Neural cell (in vitro differentiated cells): Measurements from ENCODE around the gene DDX56. TPM values are rescaled to one million over a fixed set of nuclear protein-coding genes. Genes with fewer than 3 reads are reported as not detected.

Experiments used
- H2AFZ ChIP-seq: fragments of 200-600, 300-800 bp; sonication (generic), shearing (Covaris generic); 2 replicates; pipeline ENCODE4 v1.6.0; 2014; ENCODE audit warnings: low read depth, mild to moderate bottlenecking, antibody characterized with exemption, low read length, moderate library complexity
- H3F3A ChIP-seq: fragments of 200-600 bp; shearing (Covaris generic); 2 replicates; pipeline ENCODE4 v1.6.1; 2016; ENCODE audit warnings: mild to moderate bottlenecking, moderate library complexity, mixed read lengths, antibody characterized with exemption, low read length; ENCODE audit not compliant: insufficient read depth, poor library complexity, severe bottlenecking
- H3K27ac ChIP-seq: fragments of 200-600, 300-800 bp; sonication (generic), shearing (Covaris generic); 2 replicates; pipeline ENCODE4 v1.5.1; 2014; ENCODE audit warnings: mild to moderate bottlenecking, low read length, moderate library complexity
- H3K27me3 ChIP-seq: fragments of 300-800, 200-600 bp; sonication (generic), shearing (Covaris generic); 2 replicates; pipeline ENCODE4 v1.6.0; 2014; ENCODE audit warnings: mild to moderate bottlenecking, low read depth, low read length, moderate library complexity; ENCODE audit not compliant: insufficient read depth
- H3K36me3 ChIP-seq: fragments of 300-800, 200-600 bp; sonication (generic), shearing (Covaris generic); 2 replicates; pipeline ENCODE4 v1.5.1; 2014; ENCODE audit warnings: mild to moderate bottlenecking, antibody characterized with exemption, low read length, moderate library complexity; ENCODE audit not compliant: insufficient read depth
- H3K4me2 ChIP-seq: fragments of 300-800, 200-600 bp; sonication (generic), shearing (Covaris generic); 2 replicates; pipeline ENCODE4 v1.6.0; 2014; ENCODE audit warnings: mild to moderate bottlenecking, low read length
- H3K4me3 ChIP-seq: fragments of 300-800, 200-600 bp; sonication (generic), shearing (Covaris generic); 2 replicates; pipeline ENCODE4 v1.5.1; 2014; ENCODE audit warnings: mild to moderate bottlenecking, low read length, moderate library complexity
- H3K79me2 ChIP-seq: fragments of 200-600 bp; shearing (Covaris generic); replicated peaks from 2 replicates; pipeline ENCODE4 v1.6.0; 2014; ENCODE audit warnings: mild to moderate bottlenecking, low read length, moderate library complexity; ENCODE audit not compliant: insufficient read depth
- H3K9ac ChIP-seq: fragments of 300-800, 200-600 bp; sonication (generic), shearing (Covaris generic); 2 replicates; pipeline ENCODE4 v1.6.1; 2016; ENCODE audit warnings: mild to moderate bottlenecking, low read length, mixed read lengths
- H3K9me2 ChIP-seq: fragments of 200-600 bp; shearing (Covaris generic); 2 replicates; pipeline ENCODE4 v1.6.1; 2016; ENCODE audit warnings: mild to moderate bottlenecking, low read length, mixed read lengths; ENCODE audit not compliant: insufficient read depth
- H3K9me3 ChIP-seq: fragments of 200-600, 300-800 bp; sonication (generic), shearing (Covaris generic); 2 replicates; pipeline ENCODE4 v1.6.1; 2016; ENCODE audit warnings: mild to moderate bottlenecking, mixed run types, low read length, moderate library complexity, mixed read lengths
- H4K20me1 ChIP-seq: fragments of 200-600 bp; shearing (Covaris generic); 2 replicates; pipeline ENCODE4 v1.6.1; 2016; ENCODE audit warnings: mild to moderate bottlenecking, mixed run types; ENCODE audit not compliant: insufficient read depth
- CTCF ChIP-seq: fragments of 450-650 bp; IDR thresholded peaks from 2 replicates; pipeline ENCODE4 v1.5.1; 2014; ENCODE audit warnings: antibody characterized with exemption, mild to moderate bottlenecking, moderate library complexity; ENCODE audit not compliant: poor library complexity, severe bottlenecking
- EP300 ChIP-seq: fragments of 450-650 bp; conservative IDR thresholded peaks from 2 replicates; pipeline ENCODE4 v1.6.1; 2014; ENCODE audit warnings: antibody characterized with exemption, mild to moderate bottlenecking, moderate library complexity; ENCODE audit not compliant: poor library complexity, severe bottlenecking
- EZH2 ChIP-seq: fragments of 200-600, 300-800 bp; shearing (Covaris generic), sonication (generic); IDR thresholded peaks from 2 replicates; pipeline ENCODE4 v1.6.1; 2014; ENCODE audit warnings: antibody characterized with exemption, low read length, borderline replicate concordance, mild to moderate bottlenecking; ENCODE audit not compliant: insufficient read depth, poor library complexity, severe bottlenecking
- MXI1 ChIP-seq: fragments of 450-650 bp; conservative IDR thresholded peaks from 2 replicates; pipeline ENCODE4 v1.6.1; 2014; ENCODE audit warnings: antibody characterized with exemption, mild to moderate bottlenecking; ENCODE audit not compliant: poor library complexity, severe bottlenecking
- POLR2AphosphoS5 ChIP-seq: IDR thresholded peaks from 2 replicates; pipeline ENCODE4 v1.6.1; 2012
- RAD21 ChIP-seq: fragments of 450-650 bp; conservative IDR thresholded peaks from 2 replicates; pipeline ENCODE4 v1.6.1; 2014; ENCODE audit warnings: antibody characterized with exemption, mild to moderate bottlenecking, moderate library complexity
- REST ChIP-seq: IDR thresholded peaks from 2 replicates; pipeline ENCODE4 v1.6.1; 2012; ENCODE audit warnings: borderline replicate concordance
- SMC3 ChIP-seq: fragments of 450-650 bp; conservative IDR thresholded peaks from 2 replicates; pipeline ENCODE4 v1.6.1; 2014; ENCODE audit warnings: antibody characterized with exemption, mild to moderate bottlenecking, moderate library complexity; ENCODE audit not compliant: poor library complexity
- TAF1 ChIP-seq: IDR thresholded peaks from 2 replicates; pipeline ENCODE4 v1.6.1; 2012; ENCODE audit warnings: low read depth
- polyA plus RNA-seq: library from polyadenylated mRNA; depleted of rRNA; stranded (reverse); fragments of >200 nt; gene quantifications from 2 replicates; pipeline ENCODE4 v1.2.3, GENCODE V29; 2014

The DDX56 gene
- polyA plus RNA-seq, 1 donor from 2014 or later, result 80.6 TPM

GRCh38 chr7:44595934-44596635, 22.4 kb upstream of the DDX56 start:
- H3K79me2 ChIP-seq, result no peaks in the 10 kb centered on the region
- H3F3A ChIP-seq, result no peaks in the 10 kb centered on the region
- no peak overlapping the region for H3K4me3 ChIP-seq
- H3K36me3 ChIP-seq, result no peaks in the 10 kb centered on the region
- H3K9me3 ChIP-seq, result no peaks in the 10 kb centered on the region
- H3K4me2 ChIP-seq, result no peak overlapping the region
- TF ChIP-seq CTCF (no peak), REST (no peak), TAF1 (no peak), MXI1 (no peak), EZH2 (no peak), RAD21 (no peak), POLR2AphosphoS5 (no peak), SMC3 (no peak), EP300 (no peak)
- H4K20me1 ChIP-seq, result no peaks in the 10 kb centered on the region
- no peaks in the 10 kb centered on the region for H3K9me2 ChIP-seq
- H3K27ac ChIP-seq, result no peak overlapping the region
- H3K27me3 ChIP-seq, result no peaks in the 10 kb centered on the region
- no peak overlapping the region for H2AFZ ChIP-seq
- H3K9ac ChIP-seq, result no peak overlapping the region

- Histone ChIP-seq H3K79me2 (no peaks in the 10 kb centered on the region), H3K27me3 (no peaks in the 10 kb centered on the region), H3K9me3 (no peaks in the 10 kb centered on the region), H3K4me3 (no peak overlapping the region), H3K9me2 (no peaks in the 10 kb centered on the region), H3K27ac (no peak overlapping the region), H4K20me1 (no peaks in the 10 kb centered on the region), H3F3A (no peaks in the 10 kb centered on the region), H3K4me2 (no peak overlapping the region), H3K36me3 (no peaks in the 10 kb centered on the region), H3K9ac (no peak overlapping the region), H2AFZ (no peak overlapping the region)
- TF ChIP-seq EZH2 (no peak), RAD21 (no peak), EP300 (no peak), TAF1 (no peak), CTCF (no peak), MXI1 (no peak), POLR2AphosphoS5 (no peak), SMC3 (no peak), REST (no peak)
Observed at GRCh38 chr7:44590910-44591309, 17.2 kb upstream of the DDX56 start.
